Gastroesophageal sphincter (tissue), 4 donors: ENCODE measurements around the gene VMP1. TPM values are rescaled to one million over a fixed set of nuclear protein-coding genes. Genes with fewer than 3 reads are reported as not detected.
A peak's percentile ranks its signal among the peaks of the same experiment; 100 is the strongest.
"Not testable (repeated sequence)": the region's sequence is repeated elsewhere in the genome, so short reads cannot be mapped to it uniquely, and the experiment has no call there.

Experiments
- ATAC-seq: fragments of 150-250 bp; one replicate; pipeline ENCODE4 v1.9.1; 2016; ENCODE audit warnings: mild to moderate bottlenecking, moderate library complexity
- H3K27ac ChIP-seq, 4 donors: fragments of 200-600 bp; sonication (generic) in 3 of 4; 1 replicate in 3 of 4; 2 replicates in 1 of 4; pipeline ENCODE4 v1.5.1; 2016 to 2019
- H3K27me3 ChIP-seq: fragments of 200-600 bp; sonication (generic); one replicate; pipeline ENCODE4 v1.5.1; 2019
- H3K36me3 ChIP-seq, 2 donors: fragments of 200-600 bp; sonication (generic); one replicate each; pipeline ENCODE4 v1.5.1; 2019; ENCODE audit warnings: control low read depth in 1 of 2
- H3K4me1 ChIP-seq, 3 donors: fragments of 200-600 bp; sonication (generic); 1 replicate in 2 of 3; 2 replicates in 1 of 3; pipeline ENCODE4 v1.5.1; 2016 to 2019; ENCODE audit warnings: control low read depth in 2 of 3
- H3K4me3 ChIP-seq, 2 donors: fragments of 200-600 bp; sonication (generic); one replicate each; pipeline ENCODE4 v1.5.1; 2019; ENCODE audit warnings: mild to moderate bottlenecking in 1 of 2, moderate library complexity in 1 of 2
- H3K9me3 ChIP-seq, 3 donors: fragments of 200-600 bp; sonication (generic); one replicate each; pipeline ENCODE4 v1.5.1; 2017 to 2019; ENCODE audit warnings: control low read depth in 2 of 3
- CTCF ChIP-seq, 4 experiments: fragments of 200-600 bp in 2 of 4; fragments of 450-650 bp in 2 of 4; sonication (generic) in 1 of 4; IDR thresholded peaks; one replicate each; pipeline ENCODE4 v1.5.1; 2017 to 2019; ENCODE audit warnings: antibody characterized with exemption in 4 of 4, mild to moderate bottlenecking in 2 of 4, moderate library complexity in 2 of 4
- EP300 ChIP-seq: sonication (generic); formaldehyde crosslinking; IDR thresholded peaks from one replicate; pipeline ENCODE4 v1.6.1; 2017; ENCODE audit warnings: antibody characterized with exemption, mild to moderate bottlenecking
- POLR2A ChIP-seq, 2 donors: fragments of 450-650 bp; IDR thresholded peaks; one replicate each; pipeline ENCODE4 v1.6.1; 2017; ENCODE audit warnings: antibody characterized with exemption in 2 of 2, mild to moderate bottlenecking in 2 of 2, moderate library complexity in 1 of 2
- POLR2AphosphoS5 ChIP-seq: sonication (generic); formaldehyde crosslinking; IDR thresholded peaks from one replicate; pipeline ENCODE4 v1.6.1; 2017; ENCODE audit warnings: antibody characterized with exemption
- WGBS, 2 donors: methylation state at CpG; one replicate each; pipeline ENCODE4 v1.1.5; 2018; ENCODE audit warnings: low coverage in 1 of 2; 5-methylcytosine and 5-hydroxymethylcytosine counted together
- total RNA-seq, 4 donors: library from RNA; depleted of rRNA; stranded (reverse); fragments of >200 nt; gene quantifications; one replicate each; pipeline ENCODE4 v1.1.0, GENCODE V29; 2016

VMP1 gene
- total RNA-seq, 4 donors from 2014 or later = 50.8 to 175 (median 85.0) TPM

- H3K27ac ChIP-seq = no peak overlapping the region
These were observed 45.0 kb downstream of the VMP1 start for GRCh38 chr17:59752446-59752845.

GRCh38 chr17:59752922-59753321 lies 45.5 kb downstream of the VMP1 start:
- H3K27me3 ChIP-seq = no peaks in the 10 kb centered on the region
- 89 to 91% methylated on average over 4 to 6 of the region's 7 CpGs for WGBS, 2 donors
- ATAC-seq = no peak
- H3K9me3 ChIP-seq = no peaks in the 10 kb centered on the region
- no peak overlapping the region for H3K4me3 ChIP-seq
- H3K27ac ChIP-seq = peak overlapping the region in 1 of 4 donors; percentile 58
- H3K4me1 ChIP-seq = peaks cover 0 to 24% (median 9%) of the 10 kb centered on the region in 3 donors
- TF ChIP-seq POLR2AphosphoS5 (no peak), CTCF (IDR thresholded peaks at IDR 0.05) (no peak), EP300 (no peak), POLR2A (IDR thresholded peaks at IDR 0.05) (no peak)
- peaks cover 0 to 17% of the 10 kb centered on the region in 2 donors for H3K36me3 ChIP-seq

More at GRCh38 chr17:59752446-59752845, 45.0 kb downstream of the VMP1 start:
- Histone ChIP-seq H3K27me3 (no peaks in the 10 kb centered on the region), H3K9me3 (no peaks in the 10 kb centered on the region), H3K4me3 (no peak overlapping the region), H3K36me3 (peaks cover 0 to 16% of the 10 kb centered on the region in 2 donors), H3K4me1 (peaks cover 0 to 24% (median 9%) of the 10 kb centered on the region in 3 donors)
- no peak for ATAC-seq
- no peak for TF ChIP-seq CTCF (IDR thresholded peaks at IDR 0.05)
- TF ChIP-seq POLR2AphosphoS5 = no peak
- TF ChIP-seq EP300 = no peak
- no peak for TF ChIP-seq POLR2A (IDR thresholded peaks at IDR 0.05)

- Histone ChIP-seq H3K4me3 (peak overlapping the region in 1 of 2 donors; percentile 11), H3K36me3 (peaks cover 0 to 26% of the 10 kb centered on the region in 2 donors), H3K4me1 (peaks cover 0 to 24% (median 9%) of the 10 kb centered on the region in 3 donors), H3K27ac (peak overlapping the region; percentile 11 to 58 (median 50)), H3K27me3 (no peaks in the 10 kb centered on the region), H3K9me3 (no peaks in the 10 kb centered on the region)
- peak; percentile 72 for ATAC-seq
- TF ChIP-seq POLR2A (IDR thresholded peaks at IDR 0.05) (no peak), CTCF (IDR thresholded peaks at IDR 0.05) (peak; percentile 46 to 85 (median 78)), POLR2AphosphoS5 (peak; percentile 52)
- WGBS, 2 donors = 15 to 19% methylated on average over 3 of the region's 3 CpGs
These were observed 46.3 kb downstream of the VMP1 start for GRCh38 chr17:59753522-59754467.

GRCh38 chr17:59754552-59754951 lies 47.1 kb downstream of the VMP1 start:
- H3K4me3 ChIP-seq = no peak overlapping the region
- no peaks in the 10 kb centered on the region for H3K27me3 ChIP-seq
- ATAC-seq = no peak
- H3K27ac ChIP-seq = peak overlapping the region in 2 of 4 donors; percentile 27 to 58
- no peaks in the 10 kb centered on the region for H3K9me3 ChIP-seq
- H3K4me1 ChIP-seq = peaks cover 0 to 24% (median 9%) of the 10 kb centered on the region in 3 donors
- no peak for TF ChIP-seq POLR2A (IDR thresholded peaks at IDR 0.05)
- no peak for TF ChIP-seq EP300
- TF ChIP-seq POLR2AphosphoS5 = no peak
- no peak for TF ChIP-seq CTCF (IDR thresholded peaks at IDR 0.05)
- peaks cover 0 to 26% of the 10 kb centered on the region in 2 donors for H3K36me3 ChIP-seq

GRCh38 chr17:59755069-59755468 lies 47.6 kb downstream of the VMP1 start:
- peaks cover 0 to 24% (median 9%) of the 10 kb centered on the region in 3 donors for H3K4me1 ChIP-seq
- H3K4me3 ChIP-seq, ATAC-seq, H3K9me3 ChIP-seq, H3K27me3 ChIP-seq: not testable (repeated sequence)
- 98% methylated on average over 10 of the region's 12 CpGs; no CpG with 5 or more reads in 1 of the 2 donors for WGBS, 2 donors
- H3K36me3 ChIP-seq = peaks cover 0 to 24% of the 10 kb centered on the region in 2 donors
- H3K27ac ChIP-seq = peak overlapping the region in 1 of 4 donors; percentile 58
